ENCODE measurements around the gene REL.

REL gene

DNA sequence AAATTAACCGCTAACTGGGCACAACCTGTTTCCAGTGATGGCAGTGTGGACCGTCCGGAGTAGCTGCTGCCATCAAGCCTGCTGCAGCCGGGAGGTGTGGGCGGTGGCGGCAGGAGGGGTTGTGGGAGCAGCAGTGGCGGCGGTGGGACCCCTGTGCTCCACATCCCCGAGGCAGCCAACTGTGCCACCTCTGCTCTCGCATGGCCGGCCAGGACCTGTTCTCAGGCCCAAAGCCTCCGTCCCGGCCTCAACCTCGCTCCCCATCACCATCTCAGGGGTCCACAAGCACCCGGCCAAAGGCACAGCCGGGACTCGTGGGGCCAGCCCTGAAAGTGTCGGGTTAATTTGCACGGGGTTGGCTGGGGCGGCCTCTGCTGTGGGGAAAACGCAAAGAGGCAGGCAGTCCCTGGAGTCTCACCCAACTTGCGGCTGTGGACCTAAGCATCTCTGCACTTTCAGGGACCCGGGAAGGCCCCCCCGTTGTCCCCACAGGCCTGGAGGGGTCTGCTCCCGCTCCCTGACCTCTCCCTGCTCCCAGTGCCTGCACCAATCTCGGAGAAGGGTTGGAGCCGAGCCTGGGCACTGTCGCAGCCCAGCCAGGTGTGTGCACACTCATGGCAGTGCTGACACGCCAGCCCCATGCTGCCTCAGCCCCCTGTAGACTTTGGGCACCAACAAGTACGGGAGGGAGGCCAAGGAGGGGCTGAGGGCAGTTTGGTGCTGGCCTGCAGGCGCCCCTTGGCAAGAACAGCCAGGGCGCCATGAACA is 91.7 kb downstream of the REL start:
- no peak overlapping the region for H3K27ac ChIP-seq (ENCODE audit: low read depth in 2 of 2, low read length in 2 of 2)
- H3K9me3 ChIP-seq (ENCODE audit: control insufficient read depth in 2 of 2, low read length in 2 of 2): no peaks in the 10 kb centered on the region
- no peak overlapping the region for H3K9ac ChIP-seq (ENCODE audit: low read depth in 1 of 2, low read length in 2 of 2)
- no peaks in the 10 kb centered on the region for H3K36me3 ChIP-seq (ENCODE audit: control insufficient read depth in 2 of 2, insufficient read depth in 2 of 2, low read length in 2 of 2)
- no peak overlapping the region for H3K4me3 ChIP-seq (ENCODE audit: low read length in 2 of 2)
- no peaks in the 10 kb centered on the region for H3K27me3 ChIP-seq (ENCODE audit: control insufficient read depth in 2 of 2, insufficient read depth in 2 of 2, low read length in 2 of 2)
- H3K4me1 ChIP-seq (ENCODE audit: control insufficient read depth in 2 of 2, insufficient read depth in 2 of 2, low read length in 2 of 2): peaks cover 0 to 2% of the 10 kb centered on the region in 2 donors

DNA sequence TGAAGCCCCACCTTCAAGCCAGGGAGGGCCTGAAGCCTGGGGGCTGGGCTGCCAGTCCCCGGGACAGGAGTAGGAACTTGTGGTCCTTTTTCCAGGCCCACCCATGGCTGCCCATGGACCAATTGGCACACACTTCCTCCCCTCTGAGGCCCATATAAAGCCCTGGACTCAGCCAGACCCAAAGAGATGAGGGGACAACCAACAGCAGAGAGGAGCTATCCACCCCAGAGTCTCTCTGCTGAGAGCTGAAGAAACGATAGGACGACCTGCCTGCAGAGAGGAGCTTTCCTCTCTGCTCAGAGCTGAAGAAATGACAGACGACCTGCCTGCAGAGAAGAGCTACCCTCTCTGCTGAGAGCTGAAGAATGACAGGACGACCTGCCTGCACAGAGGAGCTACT is 92.3 kb downstream of the REL start:
- Histone ChIP-seq H3K36me3 (ENCODE audit: control insufficient read depth in 2 of 2, insufficient read depth in 2 of 2, low read length in 2 of 2) (no peaks in the 10 kb centered on the region), H3K4me3 (ENCODE audit: low read length in 2 of 2) (no peak overlapping the region), H3K27ac (ENCODE audit: low read depth in 2 of 2, low read length in 2 of 2) (no peak overlapping the region), H3K9me3 (ENCODE audit: control insufficient read depth in 2 of 2, low read length in 2 of 2) (no peaks in the 10 kb centered on the region), H3K4me1 (ENCODE audit: control insufficient read depth in 2 of 2, insufficient read depth in 2 of 2, low read length in 2 of 2) (peaks cover 0 to 2% of the 10 kb centered on the region in 2 donors), H3K9ac (ENCODE audit: low read depth in 1 of 2, low read length in 2 of 2) (no peak overlapping the region), H3K27me3 (ENCODE audit: control insufficient read depth in 2 of 2, insufficient read depth in 2 of 2, low read length in 2 of 2) (no peaks in the 10 kb centered on the region)

DNA sequence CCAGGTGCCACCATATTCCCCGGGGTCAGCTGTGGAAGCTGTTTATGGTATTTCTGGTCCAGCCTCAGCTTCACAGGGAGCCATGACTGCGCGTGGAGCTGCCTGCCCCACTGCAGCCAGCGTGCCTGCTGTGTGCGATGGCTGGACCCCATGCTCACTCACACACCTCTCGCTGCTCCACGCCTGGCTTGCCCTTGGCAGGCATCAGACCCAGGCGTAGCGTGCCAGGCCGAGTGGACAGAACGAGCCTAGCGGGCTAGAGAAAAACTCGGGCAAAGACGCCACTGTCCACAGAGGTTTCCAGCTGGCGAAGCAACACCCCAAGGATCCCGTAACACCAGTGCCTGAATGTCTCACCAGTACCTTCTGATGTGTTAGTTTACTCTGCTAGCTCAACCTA is 93.3 kb downstream of the REL start:
- H3K9ac ChIP-seq (ENCODE audit: low read depth in 1 of 2, low read length in 2 of 2): no peak overlapping the region
- H3K4me1 ChIP-seq (ENCODE audit: control insufficient read depth in 2 of 2, insufficient read depth in 2 of 2, low read length in 2 of 2): peaks cover 0 to 2% of the 10 kb centered on the region in 2 donors
- H3K27me3 ChIP-seq (ENCODE audit: control insufficient read depth in 2 of 2, insufficient read depth in 2 of 2, low read length in 2 of 2): no peaks in the 10 kb centered on the region
- no peaks in the 10 kb centered on the region for H3K9me3 ChIP-seq (ENCODE audit: control insufficient read depth in 2 of 2, low read length in 2 of 2)
- no peak overlapping the region for H3K4me3 ChIP-seq (ENCODE audit: low read length in 2 of 2)
- no peak overlapping the region for H3K27ac ChIP-seq (ENCODE audit: low read depth in 2 of 2, low read length in 2 of 2)
- no peaks in the 10 kb centered on the region for H3K36me3 ChIP-seq (ENCODE audit: control insufficient read depth in 2 of 2, insufficient read depth in 2 of 2, low read length in 2 of 2)
